Kidney epithelial cell (primary cell): ENCODE measurements around the gene GALNT9. TPM values are rescaled to one million over a fixed set of nuclear protein-coding genes. Genes with fewer than 3 reads are reported as not detected.

Experiments used
- DNase-seq: peaks from one replicate; pipeline ENCODE4 v3.0.0-alpha.2; 2010; ENCODE audit warnings: low read depth
- H3K27me3 ChIP-seq: 2 replicates; pipeline ENCODE4 v1.6.0; 2011; ENCODE audit warnings: low read length; ENCODE audit not compliant: control insufficient read depth, insufficient read depth
- H3K36me3 ChIP-seq: 2 replicates; pipeline ENCODE4 v1.5.1; 2011; ENCODE audit warnings: low read length; ENCODE audit not compliant: control insufficient read depth, insufficient read depth
- H3K4me3 ChIP-seq: 2 replicates; pipeline ENCODE4 v1.5.1; 2011; ENCODE audit warnings: low read depth, mild to moderate bottlenecking, control low read depth, low read length
- total RNA-seq: library from RNA; depleted of rRNA; stranded (reverse); fragments of >200 nt; gene quantifications from 2 replicates; pipeline ENCODE4 v1.2.3, GENCODE V29; 2015
- TF ChIP-seq, protein P1 (sequence below): IDR thresholded peaks from 2 replicates; pipeline ENCODE4 v1.5.1; 2011; ENCODE audit warnings: mild to moderate bottlenecking, moderate library complexity, low read length, control low read depth, inconsistent platforms; ENCODE audit not compliant: insufficient read depth, poor library complexity, severe bottlenecking

The GALNT9 gene
- total RNA-seq, 1 donor from 2014 or later, result 1.5 TPM

DNA sequence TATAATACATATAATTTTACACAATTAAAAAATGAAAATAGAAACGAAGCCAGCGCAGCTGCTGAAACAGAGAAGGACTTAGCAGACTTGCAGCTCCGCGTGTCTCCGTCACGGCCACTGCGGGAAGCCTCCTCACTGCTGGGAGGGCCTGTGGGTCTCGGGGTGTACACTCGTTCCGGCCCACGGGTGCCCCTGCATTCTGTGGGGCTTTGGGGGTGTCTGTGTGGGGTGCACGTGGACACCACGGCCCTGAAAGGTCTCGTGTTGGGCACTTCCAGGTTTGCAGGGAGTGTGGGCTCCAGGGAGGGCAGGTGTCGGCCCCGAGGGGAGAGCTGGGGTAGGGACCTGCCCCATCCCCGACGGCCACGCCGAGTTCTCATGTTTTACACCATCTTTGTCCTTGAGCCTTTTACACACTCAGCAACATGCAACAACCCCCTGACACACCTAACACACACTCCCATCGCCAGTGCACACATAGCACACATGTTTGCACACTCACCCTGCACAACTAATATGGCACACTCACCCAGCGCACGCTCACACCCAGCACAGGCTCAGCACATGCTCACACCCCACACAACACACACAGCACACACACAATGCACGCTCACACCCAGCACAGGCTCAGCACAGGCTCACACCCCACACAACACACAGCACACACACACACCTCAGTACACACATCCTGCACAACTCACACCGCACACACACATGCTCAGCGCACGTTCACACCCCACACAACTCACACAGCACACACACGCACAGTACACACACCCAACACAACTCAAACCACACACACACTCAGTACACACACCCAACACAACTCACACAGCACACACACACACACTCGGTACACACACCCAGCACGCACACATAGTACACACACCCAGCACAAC, 148.5 kb downstream of the GALNT9 start:
- Histone ChIP-seq H3K4me3 (no peak overlapping the region), H3K27me3 (peaks cover 53% of the 10 kb centered on the region), H3K36me3 (no peaks in the 10 kb centered on the region)
- TF ChIP-seq, protein P1, sequence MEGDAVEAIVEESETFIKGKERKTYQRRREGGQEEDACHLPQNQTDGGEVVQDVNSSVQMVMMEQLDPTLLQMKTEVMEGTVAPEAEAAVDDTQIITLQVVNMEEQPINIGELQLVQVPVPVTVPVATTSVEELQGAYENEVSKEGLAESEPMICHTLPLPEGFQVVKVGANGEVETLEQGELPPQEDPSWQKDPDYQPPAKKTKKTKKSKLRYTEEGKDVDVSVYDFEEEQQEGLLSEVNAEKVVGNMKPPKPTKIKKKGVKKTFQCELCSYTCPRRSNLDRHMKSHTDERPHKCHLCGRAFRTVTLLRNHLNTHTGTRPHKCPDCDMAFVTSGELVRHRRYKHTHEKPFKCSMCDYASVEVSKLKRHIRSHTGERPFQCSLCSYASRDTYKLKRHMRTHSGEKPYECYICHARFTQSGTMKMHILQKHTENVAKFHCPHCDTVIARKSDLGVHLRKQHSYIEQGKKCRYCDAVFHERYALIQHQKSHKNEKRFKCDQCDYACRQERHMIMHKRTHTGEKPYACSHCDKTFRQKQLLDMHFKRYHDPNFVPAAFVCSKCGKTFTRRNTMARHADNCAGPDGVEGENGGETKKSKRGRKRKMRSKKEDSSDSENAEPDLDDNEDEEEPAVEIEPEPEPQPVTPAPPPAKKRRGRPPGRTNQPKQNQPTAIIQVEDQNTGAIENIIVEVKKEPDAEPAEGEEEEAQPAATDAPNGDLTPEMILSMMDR, result no peak
- no peak for DNase-seq

GRCh38 chr12:132179431-132180362, 149.7 kb downstream of the GALNT9 start:
- TF ChIP-seq, protein P1, result no peak
- no peak overlapping the region for H3K4me3 ChIP-seq
- no peak for DNase-seq
- peaks cover 52% of the 10 kb centered on the region for H3K27me3 ChIP-seq
- no peaks in the 10 kb centered on the region for H3K36me3 ChIP-seq

DNA sequence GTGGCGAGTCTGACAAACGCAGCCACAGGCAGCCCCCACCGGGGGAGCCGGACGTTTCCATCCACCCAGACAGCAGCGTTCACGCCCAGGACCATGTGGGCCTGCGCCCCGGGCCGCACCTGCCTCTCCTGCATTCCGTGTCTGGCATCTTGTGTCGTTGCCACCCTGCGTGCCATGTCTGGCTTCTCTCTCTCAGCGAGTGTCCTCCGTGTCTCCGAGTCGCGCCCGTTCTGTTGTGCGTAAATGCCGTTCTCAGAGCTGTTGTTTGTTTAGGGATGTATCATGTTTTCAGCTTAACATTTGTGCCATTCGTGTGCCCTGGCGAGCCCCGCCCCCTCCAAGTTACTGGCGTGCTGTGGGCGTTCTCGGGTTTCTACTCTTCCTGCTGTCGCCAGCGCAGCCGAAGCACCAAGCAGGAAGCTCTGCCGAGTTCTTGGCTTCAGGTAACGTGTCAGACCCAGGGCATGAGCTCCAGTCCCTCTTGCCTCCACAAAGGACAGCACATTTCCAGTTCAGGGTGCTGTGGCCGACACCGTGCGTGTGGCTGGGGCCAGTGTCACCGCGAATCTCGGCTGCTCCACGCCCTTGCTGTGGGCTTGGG, 150.5 kb downstream of the GALNT9 start:
- Histone ChIP-seq H3K4me3 (no peak overlapping the region), H3K36me3 (no peaks in the 10 kb centered on the region), H3K27me3 (peaks cover 56% of the 10 kb centered on the region)
- TF ChIP-seq, protein P1, result no peak
- no peak for DNase-seq

- Histone ChIP-seq H3K27me3 (peaks cover 62% of the 10 kb centered on the region), H3K4me3 (no peak overlapping the region), H3K36me3 (no peaks in the 10 kb centered on the region)
- DNase-seq, result no peak
- TF ChIP-seq, protein P1, result no peak
Observed at GRCh38 chr12:132178316-132178715, 151.1 kb downstream of the GALNT9 start.

DNA sequence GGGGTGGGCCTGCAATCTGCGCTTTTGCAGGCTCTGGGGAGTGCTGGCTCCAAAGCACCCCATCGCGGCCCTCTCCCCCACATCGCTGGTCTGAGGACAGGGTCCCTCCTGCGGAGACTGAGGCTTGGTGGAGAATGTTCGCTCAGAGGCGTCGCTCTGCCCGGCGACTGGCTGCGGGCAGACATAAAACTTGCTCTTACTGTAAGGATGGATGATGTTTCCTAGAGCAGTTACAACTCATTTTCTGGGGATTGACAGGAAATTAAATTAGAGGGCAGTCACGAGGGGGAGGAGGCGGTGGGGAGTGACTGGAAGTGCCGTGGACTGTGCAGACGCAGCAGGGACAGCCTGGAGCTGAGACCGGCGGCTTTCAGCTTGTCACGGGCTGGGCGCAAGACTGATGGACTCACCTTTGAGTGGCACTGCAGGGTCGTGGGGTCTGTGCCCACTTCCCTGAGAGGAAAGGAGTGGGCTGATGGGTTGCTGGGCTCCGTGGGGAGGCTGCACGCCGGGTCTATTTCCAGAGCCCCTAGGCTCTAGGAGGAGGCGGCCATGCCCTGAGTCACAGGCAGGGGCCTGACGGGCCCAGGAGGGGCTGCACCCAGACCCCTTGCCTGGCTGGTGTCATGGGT, 152.4 kb downstream of the GALNT9 start:
- no peak for DNase-seq
- Histone ChIP-seq H3K4me3 (no peak overlapping the region), H3K27me3 (peaks cover 72% of the 10 kb centered on the region), H3K36me3 (no peaks in the 10 kb centered on the region)
- TF ChIP-seq, protein P1, result no peak
